HCT116 (cell line): Measurements from ENCODE around the gene RAB21. TPM values are rescaled to one million over a fixed set of nuclear protein-coding genes. Genes with fewer than 3 reads are reported as not detected.

ENCODE experiments used
- ATAC-seq: fragments of 200-7000 bp; cut with Tn5 transposase; 2 replicates; pipeline ENCODE4 v1.9.1; 2020; ENCODE audit warnings: mild to moderate bottlenecking, moderate library complexity
- BruUV-seq: library from RNA; stranded (reverse); fragments of 400-500 nt; replicated peaks from 2 replicates; lab custom pipeline; 2021; lab: Mats Ljungman, UMichigan
- CTCF ChIA-PET: fragments of 300-600 bp; sonication (Branson Sonifier 250); formaldehyde crosslinking; loops from one replicate; lab custom pipeline; 2021; ENCODE audit warnings: antibody characterized with exemption; lab: Charles Lee
- POLR2A ChIA-PET: fragments of 300-600, 350-600 bp; sonication (Branson Sonifier 250); formaldehyde crosslinking; loops from one replicate; lab custom pipeline; 2021; ENCODE audit warnings: antibody characterized with exemption; lab: Charles Lee
- RAD21 ChIA-PET, 2 experiments: fragments of 300-600 bp; sonication (Branson Sonifier 250); formaldehyde crosslinking; loops; one replicate each; lab custom pipeline; 2023; ENCODE audit warnings: low total read pairs in 2 of 2; ENCODE audit not compliant: uncharacterized antibody in 2 of 2, unreplicated experiment in 2 of 2, low non-redundant PET in 1 of 2; lab: Charles Lee
- DNase-seq: peaks from one replicate; pipeline ENCODE4 v3.0.0-alpha.2; 2010; ENCODE audit warnings: low read depth, low spot score
- H2AFZ ChIP-seq: fragments of 200-600 bp; shearing (Covaris generic), sonication (generic); 2 replicates; pipeline ENCODE4 v1.6.1; 2017; ENCODE audit warnings: low read depth, mixed run types, mixed read lengths, antibody characterized with exemption, low read length; ENCODE audit not compliant: poor library complexity, severe bottlenecking
- H3K27ac ChIP-seq: 2 replicates; pipeline ENCODE4 v1.5.1; 2012; ENCODE audit warnings: low read depth, low read length
- H3K27me3 ChIP-seq: fragments of 200-600 bp; sonication (generic); 2 replicates; pipeline ENCODE4 v1.6.1; 2016; ENCODE audit warnings: mixed run types, low read length, mixed read lengths; ENCODE audit not compliant: insufficient read depth
- H3K36me3 ChIP-seq, 2 experiments: fragments of 200-500 bp in 1 of 2; fragments of 200-600 bp in 1 of 2; sonication (Bioruptor generic) in 1 of 2; sonication (generic) in 1 of 2; 2 replicates each; pipeline versions ENCODE4 v1.5.1 to v1.6.1; 2014 to 2016; ENCODE audit warnings: low read length in 2 of 2, inconsistent platforms in 1 of 2, mixed read lengths in 1 of 2, mixed run types in 1 of 2; ENCODE audit not compliant: insufficient read depth in 2 of 2, control insufficient read depth in 1 of 2
- H3K4me1 ChIP-seq, 2 experiments: fragments of 200-600 bp in 1 of 2; sonication (generic) in 1 of 2; 2 replicates each; pipeline versions ENCODE4 v1.5.1 to v1.6.1; 2012 to 2017; ENCODE audit warnings: low read length in 2 of 2, inconsistent platforms in 1 of 2, mild to moderate bottlenecking in 1 of 2, mixed read lengths in 1 of 2, mixed run types in 1 of 2, moderate library complexity in 1 of 2; ENCODE audit not compliant: insufficient read depth in 2 of 2, control insufficient read depth in 1 of 2
- H3K4me2 ChIP-seq: fragments of 200-600 bp; sonication (generic); 2 replicates; pipeline ENCODE4 v1.6.1; 2017; ENCODE audit warnings: mixed run types, low read length, mixed read lengths
- H3K4me3 ChIP-seq, 2 experiments: fragments of 200-600 bp in 1 of 2; sonication (generic) in 1 of 2; replicated peaks in 1 of 2; 2 replicates each; pipeline ENCODE4 v1.5.1; 2011 to 2016; ENCODE audit warnings: low read length in 2 of 2, control low read depth in 1 of 2, low read depth in 1 of 2, mild to moderate bottlenecking in 1 of 2, mixed read lengths in 1 of 2, mixed run types in 1 of 2
- H3K79me2 ChIP-seq: fragments of 200-600 bp; sonication (generic); 2 replicates; pipeline ENCODE4 v1.6.1; 2017; ENCODE audit warnings: mild to moderate bottlenecking, mixed run types, low read length, moderate library complexity, mixed read lengths; ENCODE audit not compliant: insufficient read depth
- H3K9ac ChIP-seq: fragments of 200-600 bp; sonication (generic); 2 replicates; pipeline ENCODE4 v1.6.1; 2016; ENCODE audit warnings: low read length, mixed read lengths
- H3K9me2 ChIP-seq: fragments of 200-600 bp; sonication (generic), shearing (Covaris generic); 2 replicates; pipeline ENCODE4 v1.6.1; 2017; ENCODE audit warnings: mixed run types, mild to moderate bottlenecking, moderate library complexity; ENCODE audit not compliant: insufficient read depth
- H3K9me3 ChIP-seq, 2 experiments: fragments of 200-500 bp in 1 of 2; fragments of 200-600 bp in 1 of 2; sonication (Bioruptor generic) in 1 of 2; sonication (generic) in 1 of 2; 2 replicates each; pipeline ENCODE4 v1.6.1; 2014 to 2017; ENCODE audit warnings: low read length in 2 of 2, mixed read lengths in 2 of 2, inconsistent platforms in 1 of 2, low read depth in 1 of 2, mild to moderate bottlenecking in 1 of 2, mixed run types in 1 of 2, moderate library complexity in 1 of 2; ENCODE audit not compliant: control insufficient read depth in 1 of 2, insufficient read depth in 1 of 2
- H4K20me1 ChIP-seq: fragments of 200-600 bp; sonication (generic), shearing (Covaris generic); 2 replicates; pipeline ENCODE4 v1.6.1; 2017; ENCODE audit warnings: mixed run types, mild to moderate bottlenecking, moderate library complexity; ENCODE audit not compliant: insufficient read depth
- ATF3 ChIP-seq: IDR thresholded peaks from 2 replicates; pipeline ENCODE4 v1.6.1; 2012
- CBX3 ChIP-seq: IDR thresholded peaks from 2 replicates; pipeline ENCODE4 v1.6.1; 2012; ENCODE audit warnings: low read depth
- EGR1 ChIP-seq: IDR thresholded peaks from 2 replicates; pipeline ENCODE4 v1.6.1; 2012; ENCODE audit warnings: low read depth
- FOSL1 ChIP-seq: IDR thresholded peaks from 2 replicates; pipeline ENCODE4 v1.6.1; 2012; ENCODE audit warnings: low read depth
- POLR2A ChIP-seq: IDR thresholded peaks from 2 replicates; pipeline ENCODE4 v1.7.0; 2011; ENCODE audit warnings: borderline replicate concordance; ENCODE audit not compliant: insufficient read depth, insufficient read length; ENCODE audit errors: extremely low read depth
- SIN3A ChIP-seq: IDR thresholded peaks from 2 replicates; pipeline ENCODE4 v1.6.1; 2012; ENCODE audit warnings: low read depth
- SP1 ChIP-seq: IDR thresholded peaks from 2 replicates; pipeline ENCODE4 v1.6.1; 2012; ENCODE audit warnings: low read depth
- SRF ChIP-seq: IDR thresholded peaks from 2 replicates; pipeline ENCODE4 v1.6.1; 2012; ENCODE audit warnings: low read depth
- ZFX ChIP-seq: fragments of 450-650 bp; IDR thresholded peaks from 2 replicates; pipeline ENCODE4 v1.6.1; 2017
- ZNF274 ChIP-seq: fragments of 200-500 bp; sonication (Bioruptor generic); IDR thresholded peaks from 2 replicates; pipeline ENCODE4 v1.6.1; 2014; ENCODE audit warnings: mild to moderate bottlenecking, low read depth, low read length, inconsistent platforms
- intact Hi-C: fragments of 100-400 bp; cut with micrococcal nuclease; formaldehyde crosslinking; loops from 2 replicates; pipeline ENCODE4 v1.10.0; 2022
- total RNA-seq: library from RNA; stranded (reverse); gene quantifications from one replicate; pipeline ENCODE4 v1.2.1, GENCODE V29; 2021; ENCODE audit not compliant: unreplicated experiment
- TF ChIP-seq, protein P1 (sequence below): IDR thresholded peaks from 2 replicates; pipeline ENCODE4 v1.6.1; 2012
- TF ChIP-seq, protein P2 (sequence below): IDR thresholded peaks from 2 replicates; pipeline ENCODE4 v1.6.1; 2012; ENCODE audit warnings: low read depth
- TF ChIP-seq, protein P3 (sequence below), 3 experiments: fragments of 200-600 bp in 1 of 3; sonication (generic) in 1 of 3; IDR thresholded peaks in 2 of 3; conservative IDR thresholded peaks in 1 of 3; 2 replicates each; pipeline ENCODE4 v1.5.1; 2012 to 2017; ENCODE audit warnings: low read depth in 2 of 3, low read length in 2 of 3, antibody characterized with exemption in 1 of 3, borderline replicate concordance in 1 of 3, control low read depth in 1 of 3, mild to moderate bottlenecking in 1 of 3, mixed read lengths in 1 of 3, mixed run types in 1 of 3, moderate library complexity in 1 of 3; ENCODE audit not compliant: insufficient read depth in 1 of 3

The RAB21 gene
- total RNA-seq, 1 experiment from 2014 or later: 57.1 TPM

DNA sequence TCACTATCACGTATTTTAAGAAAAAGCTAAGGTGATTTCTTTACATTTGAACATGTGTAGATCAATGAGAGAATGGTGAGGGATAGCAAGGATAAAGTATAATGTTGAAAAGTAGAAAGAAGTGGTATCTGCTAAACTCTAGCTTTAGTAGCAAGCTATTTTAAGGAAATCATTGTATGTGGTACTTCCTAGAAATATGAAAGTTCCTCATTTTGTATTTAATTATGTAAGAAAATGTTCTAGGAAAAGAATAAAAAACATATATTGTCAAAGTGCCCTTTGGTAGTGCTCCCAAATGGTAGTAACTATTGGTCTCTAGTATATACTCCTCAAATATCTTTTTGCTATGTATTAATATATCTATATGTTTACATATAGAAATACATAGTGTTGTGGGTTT lies 35.7 kb downstream of the RAB21 start (continued):
- TF ChIP-seq SRF: no peak
- no peak for TF ChIP-seq EGR1

GRCh38 chr12:71791473-71792150 lies 36.9 kb downstream of the RAB21 start:
- ChIA-PET POLR2A (no interaction called here), CTCF (interaction anchor here (2.0 kb wide), 1 partner anchor 11 kb away, joined by 10 read pairs; no protein-coding TSS in a partner anchor), RAD21 (no interaction called here)
- Histone ChIP-seq H4K20me1 (no peaks in the 10 kb centered on the region), H2AFZ (no peak overlapping the region), H3K27ac (no peak overlapping the region), H3K27me3 (no peaks in the 10 kb centered on the region), H3K79me2 (no peaks in the 10 kb centered on the region), H3K4me2 (no peak overlapping the region), H3K9me3 (no peaks in the 10 kb centered on the region), H3K36me3 (no peaks in the 10 kb centered on the region), H3K4me1 (no peaks in the 10 kb centered on the region), H3K4me3 (no peak overlapping the region), H3K9me2 (no peaks in the 10 kb centered on the region), H3K9ac (no peak overlapping the region)
- intact Hi-C loops: no loop called here
- no TSS peak for BruUV-seq
- ATAC-seq (no peak), DNase-seq (no peak)
- TF ChIP-seq CBX3 (no peak), SP1 (no peak)
- TF ChIP-seq, protein P1, sequence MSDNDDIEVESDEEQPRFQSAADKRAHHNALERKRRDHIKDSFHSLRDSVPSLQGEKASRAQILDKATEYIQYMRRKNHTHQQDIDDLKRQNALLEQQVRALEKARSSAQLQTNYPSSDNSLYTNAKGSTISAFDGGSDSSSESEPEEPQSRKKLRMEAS: no peak

DNA sequence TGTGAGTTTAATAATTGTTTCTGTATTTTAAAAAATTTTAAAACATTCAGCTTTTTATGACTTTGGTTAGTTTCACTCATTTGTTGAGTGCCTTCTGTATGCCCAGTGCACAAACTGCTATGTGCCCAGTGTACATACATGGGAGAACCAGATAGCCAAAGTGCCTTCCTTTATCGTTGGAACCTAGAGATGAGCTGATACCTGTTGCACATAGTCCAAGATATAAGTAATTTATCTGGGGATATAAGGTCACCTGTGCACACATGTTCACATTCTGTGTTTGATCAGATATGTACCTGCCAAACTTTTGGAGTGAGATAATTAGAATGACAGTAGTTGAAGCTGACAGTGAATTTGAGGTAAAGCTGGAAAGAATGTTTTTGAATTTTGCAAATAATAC lies 37.9 kb downstream of the RAB21 start:
- H3K4me1 ChIP-seq: no peaks in the 10 kb centered on the region
- no peak for ATAC-seq
- H3K4me3 ChIP-seq: no peak overlapping the region
- H2AFZ ChIP-seq: no peak overlapping the region
- no peaks in the 10 kb centered on the region for H4K20me1 ChIP-seq
- no peaks in the 10 kb centered on the region for H3K9me3 ChIP-seq
- ChIA-PET RAD21 (no interaction called here), POLR2A (no interaction called here), CTCF (interaction anchor here (2.0 kb wide), 1 partner anchor 12 kb away, joined by 10 read pairs; no protein-coding TSS in a partner anchor)
- H3K9me2 ChIP-seq: no peaks in the 10 kb centered on the region
- H3K27me3 ChIP-seq: no peaks in the 10 kb centered on the region
- DNase-seq: no peak
- H3K27ac ChIP-seq: no peak overlapping the region
- BruUV-seq: no TSS peak
- H3K36me3 ChIP-seq: no peaks in the 10 kb centered on the region
- H3K4me2 ChIP-seq: no peak overlapping the region
- H3K9ac ChIP-seq: no peak overlapping the region
- intact Hi-C loops: no loop called here
- H3K79me2 ChIP-seq: no peaks in the 10 kb centered on the region
- no peak for TF ChIP-seq ZFX
- no peak for TF ChIP-seq SIN3A
- TF ChIP-seq, protein P2, sequence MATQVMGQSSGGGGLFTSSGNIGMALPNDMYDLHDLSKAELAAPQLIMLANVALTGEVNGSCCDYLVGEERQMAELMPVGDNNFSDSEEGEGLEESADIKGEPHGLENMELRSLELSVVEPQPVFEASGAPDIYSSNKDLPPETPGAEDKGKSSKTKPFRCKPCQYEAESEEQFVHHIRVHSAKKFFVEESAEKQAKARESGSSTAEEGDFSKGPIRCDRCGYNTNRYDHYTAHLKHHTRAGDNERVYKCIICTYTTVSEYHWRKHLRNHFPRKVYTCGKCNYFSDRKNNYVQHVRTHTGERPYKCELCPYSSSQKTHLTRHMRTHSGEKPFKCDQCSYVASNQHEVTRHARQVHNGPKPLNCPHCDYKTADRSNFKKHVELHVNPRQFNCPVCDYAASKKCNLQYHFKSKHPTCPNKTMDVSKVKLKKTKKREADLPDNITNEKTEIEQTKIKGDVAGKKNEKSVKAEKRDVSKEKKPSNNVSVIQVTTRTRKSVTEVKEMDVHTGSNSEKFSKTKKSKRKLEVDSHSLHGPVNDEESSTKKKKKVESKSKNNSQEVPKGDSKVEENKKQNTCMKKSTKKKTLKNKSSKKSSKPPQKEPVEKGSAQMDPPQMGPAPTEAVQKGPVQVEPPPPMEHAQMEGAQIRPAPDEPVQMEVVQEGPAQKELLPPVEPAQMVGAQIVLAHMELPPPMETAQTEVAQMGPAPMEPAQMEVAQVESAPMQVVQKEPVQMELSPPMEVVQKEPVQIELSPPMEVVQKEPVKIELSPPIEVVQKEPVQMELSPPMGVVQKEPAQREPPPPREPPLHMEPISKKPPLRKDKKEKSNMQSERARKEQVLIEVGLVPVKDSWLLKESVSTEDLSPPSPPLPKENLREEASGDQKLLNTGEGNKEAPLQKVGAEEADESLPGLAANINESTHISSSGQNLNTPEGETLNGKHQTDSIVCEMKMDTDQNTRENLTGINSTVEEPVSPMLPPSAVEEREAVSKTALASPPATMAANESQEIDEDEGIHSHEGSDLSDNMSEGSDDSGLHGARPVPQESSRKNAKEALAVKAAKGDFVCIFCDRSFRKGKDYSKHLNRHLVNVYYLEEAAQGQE: no peak
- TF ChIP-seq POLR2A: no peak
- TF ChIP-seq ZNF274: no peak
- TF ChIP-seq ATF3: no peak
- TF ChIP-seq, protein P3, sequence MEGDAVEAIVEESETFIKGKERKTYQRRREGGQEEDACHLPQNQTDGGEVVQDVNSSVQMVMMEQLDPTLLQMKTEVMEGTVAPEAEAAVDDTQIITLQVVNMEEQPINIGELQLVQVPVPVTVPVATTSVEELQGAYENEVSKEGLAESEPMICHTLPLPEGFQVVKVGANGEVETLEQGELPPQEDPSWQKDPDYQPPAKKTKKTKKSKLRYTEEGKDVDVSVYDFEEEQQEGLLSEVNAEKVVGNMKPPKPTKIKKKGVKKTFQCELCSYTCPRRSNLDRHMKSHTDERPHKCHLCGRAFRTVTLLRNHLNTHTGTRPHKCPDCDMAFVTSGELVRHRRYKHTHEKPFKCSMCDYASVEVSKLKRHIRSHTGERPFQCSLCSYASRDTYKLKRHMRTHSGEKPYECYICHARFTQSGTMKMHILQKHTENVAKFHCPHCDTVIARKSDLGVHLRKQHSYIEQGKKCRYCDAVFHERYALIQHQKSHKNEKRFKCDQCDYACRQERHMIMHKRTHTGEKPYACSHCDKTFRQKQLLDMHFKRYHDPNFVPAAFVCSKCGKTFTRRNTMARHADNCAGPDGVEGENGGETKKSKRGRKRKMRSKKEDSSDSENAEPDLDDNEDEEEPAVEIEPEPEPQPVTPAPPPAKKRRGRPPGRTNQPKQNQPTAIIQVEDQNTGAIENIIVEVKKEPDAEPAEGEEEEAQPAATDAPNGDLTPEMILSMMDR (IDR thresholded peaks at IDR 0.05 in 2 of 3, conservative IDR thresholded peaks at IDR 0.05 in 1 of 3; ENCODE audit: borderline replicate concordance in 1 of 3, insufficient read depth in 1 of 3, low read depth in 2 of 3, low read length in 2 of 3): no peak
- TF ChIP-seq EGR1: no peak
- no peak for TF ChIP-seq FOSL1
